ENCODE results near the gene GABRA4.

Gene GABRA4

GRCh38 chr4:46927201-46927600 lies 66.2 kb downstream of the GABRA4 start:
- no peak for DNase-seq

GRCh38 chr4:46924789-46925529 lies 68.4 kb downstream of the GABRA4 start:
- no peak for DNase-seq

GRCh38 chr4:46922205-46922604 lies 71.2 kb downstream of the GABRA4 start:
- DNase-seq: no peak

GRCh38 chr4:46909078-46909477 lies 84.3 kb downstream of the GABRA4 start, which contains the start of gene COX7B2:
COX7B2 (minus strand) TSS chr4:46909245; CDS start chr4:46735192, 174,053 bp downstream.
- no peak for DNase-seq

- no peak for DNase-seq
These were observed 85.2 kb downstream of the GABRA4 start for GRCh38 chr4:46908148-46908547.

- no peak for DNase-seq
These were observed 93.3 kb downstream of the GABRA4 start for GRCh38 chr4:46900082-46900481.

- no peak for DNase-seq
These were observed 98.6 kb downstream of the GABRA4 start for GRCh38 chr4:46894826-46895225.

GRCh38 chr4:46890056-46890455 lies 103.3 kb downstream of the GABRA4 start:
- no peak for DNase-seq

- DNase-seq: no peak
These were observed 104.0 kb downstream of the GABRA4 start for GRCh38 chr4:46889410-46889809.

GRCh38 chr4:46886711-46887110 lies 106.7 kb downstream of the GABRA4 start:
- DNase-seq: peak; percentile 1

GRCh38 chr4:46878641-46879040 lies 114.7 kb downstream of the GABRA4 start:
- DNase-seq: no peak

- DNase-seq: no peak
These were observed 118.6 kb downstream of the GABRA4 start for GRCh38 chr4:46874811-46875210.

- no peak for DNase-seq
These were observed 123.0 kb downstream of the GABRA4 start for GRCh38 chr4:46870411-46870810.

All from fibroblast of skin of back (primary cell).